ENCODE data around the gene GP1BB.

The GP1BB gene

DNA sequence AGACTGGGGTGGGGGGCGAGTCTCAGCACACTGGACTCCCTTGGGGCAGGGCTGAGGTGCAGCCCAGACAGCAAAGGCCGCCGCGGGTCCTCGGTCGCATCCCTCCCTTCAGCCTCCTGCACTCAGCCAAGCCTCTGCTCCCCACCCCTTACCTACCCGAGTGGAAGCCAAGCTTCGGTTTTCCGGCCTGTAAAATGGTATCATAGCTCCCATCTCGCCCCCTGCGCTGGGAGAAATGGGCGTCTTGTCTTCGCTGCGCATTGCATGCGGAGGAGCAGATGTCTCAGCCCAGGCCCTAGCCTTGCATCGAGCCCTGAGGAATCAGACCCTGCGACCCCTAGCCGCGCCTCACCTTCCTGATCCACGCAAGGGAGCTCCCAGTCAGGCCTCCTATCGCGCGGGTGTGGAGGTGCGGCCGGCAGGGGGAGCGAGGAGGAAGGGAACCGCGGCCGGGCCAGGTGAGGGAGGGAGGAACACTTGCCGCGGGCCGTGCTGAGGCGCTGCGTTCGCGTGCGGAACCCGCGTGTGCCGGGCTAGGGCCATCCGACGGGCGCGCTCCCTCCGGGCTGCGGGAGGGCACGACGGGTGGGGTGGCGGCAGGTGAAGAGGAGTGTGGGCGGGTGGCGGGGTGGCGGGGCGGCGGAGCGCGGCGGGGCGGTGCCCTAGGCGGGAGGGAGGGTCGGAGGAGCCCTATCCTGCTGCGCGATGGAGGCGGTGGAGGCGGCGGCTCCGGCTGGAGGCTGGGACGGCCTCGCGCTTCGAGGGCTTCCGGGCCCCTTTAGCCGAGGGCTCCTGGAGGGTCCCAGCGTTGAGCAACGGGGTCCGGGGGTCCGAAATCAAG is 33.2 kb downstream of the GP1BB start:
- DNase-seq, result peak; percentile 88

- no peak for DNase-seq
Observed at GRCh38 chr22:19757140-19757984, 34.0 kb downstream of the GP1BB start.

DNA sequence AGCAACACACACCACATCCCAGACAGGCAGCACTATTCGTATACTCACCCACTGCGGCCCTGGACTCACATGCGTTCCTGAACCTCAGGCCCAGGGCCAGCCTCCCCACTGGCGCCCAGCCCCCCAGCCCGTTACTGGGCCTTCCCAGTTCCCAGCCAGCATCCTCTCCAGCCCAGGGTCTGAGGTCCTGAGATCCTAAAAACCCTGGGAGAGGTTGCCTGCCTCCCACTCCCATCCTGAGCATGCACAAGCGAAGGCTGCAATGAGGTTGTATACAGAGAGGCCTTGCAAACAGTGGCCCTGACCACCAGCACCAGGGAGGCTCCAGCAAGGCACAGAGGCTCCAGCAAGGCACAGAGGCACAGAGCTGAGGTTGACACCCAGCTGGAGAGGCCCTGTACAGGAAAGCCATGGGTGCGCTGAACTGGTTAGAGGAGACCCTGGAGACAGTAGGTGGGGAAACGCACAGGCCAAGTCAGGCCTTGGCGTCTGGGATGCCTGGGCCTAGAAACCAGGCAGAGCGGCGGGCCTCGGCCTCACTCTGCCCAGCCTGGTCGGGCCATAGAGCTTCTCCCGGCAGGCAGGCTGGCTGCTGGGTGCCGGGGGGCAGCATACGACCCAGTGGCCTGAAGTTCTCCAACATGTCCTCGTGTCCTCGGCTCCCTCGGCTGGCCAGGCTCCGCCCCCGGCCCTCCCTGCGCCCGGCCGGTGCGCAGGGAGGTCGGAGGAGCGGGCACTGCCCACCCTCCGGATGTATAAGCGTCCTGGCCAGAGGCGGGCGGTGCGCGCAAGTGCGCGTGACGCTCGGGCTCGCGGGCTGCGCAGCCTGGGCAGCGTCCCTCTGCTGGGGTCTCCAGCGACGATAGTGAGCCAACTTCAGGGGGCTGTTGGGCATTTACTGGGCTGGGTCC is 34.9 kb downstream of the GP1BB start:
- no peak for DNase-seq

DNA sequence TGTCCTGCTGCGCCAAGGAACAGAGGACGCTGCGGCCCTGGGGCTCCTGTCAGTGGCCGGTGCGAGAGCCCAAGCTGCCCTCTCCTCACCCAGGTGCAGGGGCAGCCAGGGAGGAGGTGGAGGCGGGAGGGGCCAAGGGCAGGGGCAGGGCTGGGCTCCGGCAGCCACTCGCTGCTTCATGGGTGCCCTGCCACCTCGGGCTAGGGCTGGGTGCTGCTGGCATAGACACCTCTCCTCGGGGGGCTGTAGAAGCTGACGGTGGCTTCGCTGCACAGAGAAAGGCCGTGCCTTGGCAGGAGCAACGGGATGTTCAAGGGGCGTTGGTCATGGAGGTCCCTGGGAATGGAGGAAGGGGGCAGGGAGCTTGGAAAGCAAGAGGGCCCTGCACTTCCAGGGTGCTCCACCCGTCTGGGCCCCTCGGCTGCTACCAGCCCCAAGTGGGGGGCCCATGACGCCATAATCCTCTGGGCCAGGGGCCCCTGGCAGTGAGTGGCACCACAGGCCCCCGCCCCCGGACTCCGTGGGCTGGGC is 35.6 kb downstream of the GP1BB start:
- DNase-seq, result no peak

GRCh38 chr22:19759427-19760057 is 36.2 kb downstream of the GP1BB start:
- no peak for DNase-seq

DNA sequence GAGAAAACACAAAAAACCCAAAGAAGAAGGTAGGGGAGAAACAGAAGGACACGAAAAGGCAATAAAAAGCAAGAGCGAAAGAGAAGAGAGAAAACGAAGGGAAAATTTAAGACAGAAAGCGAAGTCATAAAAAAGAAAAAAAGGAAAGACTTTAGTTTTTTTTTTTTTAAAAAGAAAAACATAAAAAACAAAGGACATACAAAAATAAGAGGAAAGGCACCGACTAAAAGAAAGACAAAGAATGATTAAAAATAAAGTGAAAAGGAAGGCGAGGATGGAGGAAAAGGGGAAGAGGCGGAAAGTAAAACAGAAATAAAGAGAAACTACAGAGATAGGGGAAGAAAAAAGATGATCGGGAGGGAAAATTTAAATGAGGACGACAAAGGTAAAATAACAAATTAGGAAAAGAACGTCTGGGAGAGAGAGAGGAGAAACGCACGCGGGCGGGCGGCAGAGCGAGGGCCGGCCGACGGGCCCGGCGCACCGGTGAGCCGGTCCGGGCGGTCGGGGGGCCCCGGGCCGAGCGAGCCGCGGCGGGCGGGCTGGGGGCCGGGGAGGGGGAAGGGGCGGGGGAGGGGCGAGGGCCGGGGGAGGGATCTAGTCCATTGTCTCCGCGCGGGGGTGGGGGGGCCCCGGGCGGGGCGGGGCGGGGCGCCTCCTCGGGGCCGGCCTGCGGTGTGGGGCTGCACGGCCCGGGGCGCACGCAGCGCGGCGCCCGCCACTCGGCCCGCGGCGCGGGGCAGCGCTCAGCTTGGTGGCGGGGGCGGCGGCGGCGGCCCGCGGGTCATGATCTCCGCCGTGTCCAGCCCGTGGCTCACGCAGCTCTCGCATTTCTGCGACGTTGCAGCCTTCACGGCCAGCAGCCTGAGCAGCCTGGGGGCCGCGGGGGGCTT is 37.0 kb downstream of the GP1BB start, which contains the start of gene TBX1:
Gene TBX1 (plus strand): TSS at position 721 of the 893 bp plus-strand sequence. CDS start 66 bp downstream, at position 787.
- no peak for DNase-seq

DNA sequence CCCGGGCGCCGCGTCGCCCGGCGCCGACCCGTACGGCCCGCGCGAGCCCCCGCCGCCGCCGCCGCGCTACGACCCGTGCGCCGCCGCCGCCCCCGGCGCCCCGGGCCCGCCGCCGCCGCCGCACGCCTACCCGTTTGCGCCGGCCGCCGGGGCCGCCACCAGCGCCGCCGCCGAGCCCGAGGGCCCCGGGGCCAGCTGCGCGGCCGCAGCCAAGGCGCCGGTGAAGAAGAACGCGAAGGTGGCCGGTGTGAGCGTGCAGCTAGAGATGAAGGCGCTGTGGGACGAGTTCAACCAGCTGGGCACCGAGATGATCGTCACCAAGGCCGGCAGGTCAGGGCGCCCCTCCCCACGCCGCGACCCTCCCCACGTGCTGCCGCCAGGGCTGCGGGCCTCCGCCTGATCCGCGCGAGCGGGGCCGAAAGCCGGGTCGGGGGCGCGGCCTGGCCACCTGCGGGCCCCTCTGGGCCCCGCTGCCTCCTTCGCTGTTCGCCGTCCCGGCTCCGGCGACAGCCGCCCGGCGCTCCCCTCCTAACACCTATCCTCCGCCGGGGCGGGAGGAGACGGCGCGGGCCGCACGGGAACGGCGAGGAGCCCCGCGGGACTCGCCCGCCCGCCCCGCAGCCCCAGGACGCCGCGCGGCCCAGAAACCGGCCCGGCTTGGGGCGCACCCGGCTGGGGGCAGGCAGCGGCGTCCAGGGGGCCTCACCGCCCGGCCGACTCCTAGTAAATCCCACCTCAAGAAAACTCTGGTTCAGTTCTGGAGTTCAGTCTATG is 37.8 kb downstream of the GP1BB start:
- no peak for DNase-seq

DNA sequence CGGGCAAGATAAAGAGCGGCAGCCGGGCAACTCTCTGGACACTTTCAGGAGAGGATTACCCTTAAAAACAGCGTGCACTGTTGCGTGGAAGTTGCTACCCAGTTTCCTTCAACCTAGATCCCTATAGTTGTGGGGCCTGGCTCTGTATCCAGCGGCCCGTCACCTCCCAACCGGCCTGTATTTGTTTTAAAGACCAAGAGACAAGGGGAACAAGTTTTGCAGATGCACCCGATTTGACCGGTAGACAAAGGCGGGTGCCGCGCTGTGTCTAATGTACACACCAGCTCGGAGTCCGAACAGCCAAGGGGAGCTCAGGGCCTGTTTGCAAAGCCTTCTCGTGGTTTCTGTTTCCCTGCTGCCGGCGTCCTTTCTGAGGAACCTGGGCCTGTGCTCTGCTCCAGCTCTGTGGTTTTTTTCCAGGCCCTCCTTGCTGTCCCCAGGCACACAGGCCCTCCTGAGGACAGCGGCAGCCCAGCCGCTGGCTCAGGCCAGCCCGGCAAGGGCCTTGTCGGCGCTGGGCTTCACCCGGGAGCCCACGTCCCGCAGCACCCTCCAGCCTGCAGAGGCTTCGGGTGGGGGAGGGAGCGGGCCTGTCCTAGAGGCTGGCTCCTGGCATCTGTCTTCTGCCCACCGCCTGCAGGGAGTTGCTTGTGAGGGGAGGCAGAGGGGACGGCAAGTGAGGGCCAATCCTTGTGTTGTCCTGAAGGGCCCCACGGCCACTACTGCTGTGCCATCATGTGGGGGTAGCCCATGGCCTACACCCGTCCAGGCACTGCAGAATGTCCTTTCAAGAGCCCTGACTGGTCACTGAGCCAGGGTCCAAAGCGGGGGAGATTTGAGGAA is 38.6 kb downstream of the GP1BB start:
- DNase-seq, result no peak

GRCh38 chr22:19762568-19763457 is 39.5 kb downstream of the GP1BB start:
- DNase-seq, result no peak

- DNase-seq, result no peak
Observed at GRCh38 chr22:19763458-19764298, 40.3 kb downstream of the GP1BB start.

- no peak for DNase-seq
Observed at GRCh38 chr22:19764299-19764593, 40.9 kb downstream of the GP1BB start.

GRCh38 chr22:19764636-19765476 is 41.5 kb downstream of the GP1BB start:
- DNase-seq, result no peak

GRCh38 chr22:19765477-19766239 is 42.3 kb downstream of the GP1BB start:
- DNase-seq, result peak; percentile 69

DNA sequence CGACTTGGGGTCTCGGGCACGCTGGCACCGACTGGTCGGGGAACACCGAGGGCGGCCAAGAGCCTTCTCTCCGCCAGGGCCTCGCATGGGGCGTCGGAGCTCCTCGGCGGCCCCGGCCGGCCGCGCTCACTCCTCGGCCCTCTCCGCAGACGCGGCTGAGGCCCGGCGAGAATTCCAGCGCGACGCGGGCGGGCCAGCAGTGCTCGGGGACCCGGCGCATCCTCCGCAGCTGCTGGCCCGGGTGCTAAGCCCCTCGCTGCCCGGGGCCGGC is 42.8 kb downstream of the GP1BB start:
- no peak for DNase-seq

DNA sequence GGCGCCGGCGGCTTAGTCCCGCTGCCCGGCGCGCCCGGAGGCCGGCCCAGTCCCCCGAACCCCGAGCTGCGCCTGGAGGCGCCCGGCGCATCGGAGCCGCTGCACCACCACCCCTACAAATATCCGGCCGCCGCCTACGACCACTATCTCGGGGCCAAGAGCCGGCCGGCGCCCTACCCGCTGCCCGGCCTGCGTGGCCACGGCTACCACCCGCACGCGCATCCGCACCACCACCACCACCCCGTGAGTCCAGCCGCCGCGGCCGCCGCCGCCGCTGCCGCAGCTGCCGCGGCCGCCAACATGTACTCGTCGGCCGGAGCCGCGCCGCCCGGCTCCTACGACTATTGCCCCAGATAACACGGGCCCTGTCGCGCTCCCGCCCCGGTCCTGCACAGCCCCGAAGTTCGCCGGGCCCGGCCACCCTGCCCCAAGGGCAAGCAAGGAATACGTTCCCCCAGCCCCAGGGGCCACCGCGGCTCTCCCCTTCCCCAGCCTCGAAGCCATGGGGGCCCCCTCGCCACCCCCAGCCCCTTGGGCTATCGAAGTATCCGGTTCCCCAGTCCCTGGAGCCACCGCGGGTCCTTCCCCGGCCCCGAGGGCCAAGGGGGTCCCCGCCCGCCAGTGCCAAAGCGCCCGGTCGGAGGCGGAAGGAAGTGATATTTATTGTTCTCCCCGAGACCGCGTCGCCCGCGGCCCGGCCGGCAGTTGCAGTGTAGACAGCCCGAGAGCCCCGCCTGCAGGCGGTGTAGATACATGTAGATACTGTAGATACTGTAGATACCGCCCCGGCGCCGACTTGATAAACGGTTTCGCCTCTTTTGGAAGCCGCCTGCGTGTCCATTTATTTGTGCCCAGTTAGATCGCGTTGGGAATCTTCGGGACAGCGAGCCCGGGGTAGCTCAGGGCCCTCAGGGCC is 43.4 kb downstream of the GP1BB start:
- DNase-seq, result peak; percentile 77
